CD1c-positive myeloid dendritic cell (primary cell): Measurements from ENCODE around the gene APH1B.
A peak's percentile ranks its signal among the peaks of the same experiment; 100 is the strongest.
"Not testable (repeated sequence)": the region's sequence is repeated elsewhere in the genome, so short reads cannot be mapped to it uniquely, and the experiment has no call there.

Source experiments
- DNase-seq: peaks from one replicate; pipeline ENCODE4 v3.0.0-alpha.2; 2016; ENCODE audit errors: extremely low spot score

APH1B gene

GRCh38 chr15:63331456-63331855 is 54.1 kb downstream of the APH1B start:
- no peak for DNase-seq

GRCh38 chr15:63332367-63333124 is 55.1 kb downstream of the APH1B start:
- no peak for DNase-seq

- no peak for DNase-seq
Measured at GRCh38 chr15:63334821-63335220, 57.4 kb downstream of the APH1B start.

GRCh38 chr15:63335543-63336240 is 58.3 kb downstream of the APH1B start:
- no peak for DNase-seq

- DNase-seq: no peak
Measured at GRCh38 chr15:63337046-63337445, 59.6 kb downstream of the APH1B start.

GRCh38 chr15:63338170-63338569 is 60.8 kb downstream of the APH1B start:
- no peak for DNase-seq

- no peak for DNase-seq
Measured at GRCh38 chr15:63339006-63339766, 61.8 kb downstream of the APH1B start.

GRCh38 chr15:63339836-63340235 is 62.4 kb downstream of the APH1B start:
- no peak for DNase-seq

GRCh38 chr15:63340353-63340752 is 62.9 kb downstream of the APH1B start:
- no peak for DNase-seq

- no peak for DNase-seq
Measured at GRCh38 chr15:63340878-63341277, 63.5 kb downstream of the APH1B start.

- DNase-seq: no peak
Measured at GRCh38 chr15:63341898-63342297, 64.5 kb downstream of the APH1B start.

GRCh38 chr15:63342996-63343562 is 65.7 kb downstream of the APH1B start:
- not testable (repeated sequence) for DNase-seq

GRCh38 chr15:63344731-63345390 is 67.5 kb downstream of the APH1B start:
- DNase-seq: no peak

- DNase-seq: no peak
Measured at GRCh38 chr15:63345391-63345752, 68.0 kb downstream of the APH1B start.

- DNase-seq: no peak
Measured at GRCh38 chr15:63347074-63347857, 69.9 kb downstream of the APH1B start.

GRCh38 chr15:63348392-63348791 is 71.0 kb downstream of the APH1B start:
- peak; percentile 23 for DNase-seq

GRCh38 chr15:63349156-63349555 is 71.8 kb downstream of the APH1B start:
- no peak for DNase-seq

GRCh38 chr15:63349621-63350020 is 72.2 kb downstream of the APH1B start:
- no peak for DNase-seq

GRCh38 chr15:63350178-63350621 is 72.8 kb downstream of the APH1B start:
- no peak for DNase-seq

GRCh38 chr15:63351170-63351569 is 73.8 kb downstream of the APH1B start:
- no peak for DNase-seq

- no peak for DNase-seq
Measured at GRCh38 chr15:63352808-63353207, 75.4 kb downstream of the APH1B start.
